KMS-11 (cell line): ENCODE measurements around the gene CMIP.

Experiments
- H2AFZ ChIP-seq: fragments of 200-600 bp; sonication (generic); 2 replicates; pipeline ENCODE4 v1.6.1; 2016; ENCODE audit warnings: antibody characterized with exemption, mixed run types, low read depth
- H3K27ac ChIP-seq: fragments of 200-600 bp; sonication (generic); 2 replicates; pipeline ENCODE4 v1.6.1; 2016; ENCODE audit warnings: mild to moderate bottlenecking, mixed run types
- H3K27me3 ChIP-seq: fragments of 200-600 bp; sonication (generic); 2 replicates; pipeline ENCODE4 v1.6.1; 2017; ENCODE audit warnings: mild to moderate bottlenecking, low read depth, mixed run types, moderate library complexity; ENCODE audit not compliant: insufficient read depth
- H3K36me3 ChIP-seq: fragments of 200-600 bp; sonication (generic); 2 replicates; pipeline ENCODE4 v1.6.1; 2017; ENCODE audit warnings: mild to moderate bottlenecking, mixed run types; ENCODE audit not compliant: insufficient read depth
- H3K4me1 ChIP-seq: fragments of 200-600 bp; sonication (generic); 2 replicates; pipeline ENCODE4 v1.6.1; 2016; ENCODE audit warnings: mild to moderate bottlenecking, low read depth, mixed run types; ENCODE audit not compliant: poor library complexity, severe bottlenecking
- H3K4me2 ChIP-seq: fragments of 200-600 bp; sonication (generic); 2 replicates; pipeline ENCODE4 v1.7.0; 2016; ENCODE audit warnings: mild to moderate bottlenecking, mixed run types
- H3K4me3 ChIP-seq: fragments of 200-600 bp; sonication (generic); IDR thresholded peaks from 2 replicates; pipeline ENCODE4 v1.6.1; 2017; ENCODE audit warnings: low read depth, low read length, mixed read lengths; ENCODE audit not compliant: insufficient read depth
- H3K79me2 ChIP-seq: fragments of 200-600 bp; sonication (generic); 2 replicates; pipeline ENCODE4 v1.6.1; 2016; ENCODE audit warnings: low read depth, mixed run types; ENCODE audit not compliant: insufficient read depth
- H3K9ac ChIP-seq: fragments of 200-600 bp; sonication (generic); 2 replicates; pipeline ENCODE4 v1.6.1; 2016; ENCODE audit warnings: mild to moderate bottlenecking, mixed run types
- H4K20me1 ChIP-seq: fragments of 200-600 bp; sonication (generic); 2 replicates; pipeline ENCODE4 v1.6.1; 2016; ENCODE audit warnings: mild to moderate bottlenecking, mixed run types; ENCODE audit not compliant: insufficient read depth
- CTCF ChIP-seq: fragments of 200-600 bp; sonication (generic); conservative IDR thresholded peaks from 2 replicates; pipeline ENCODE4 v1.6.1; 2017; ENCODE audit warnings: low read depth, mild to moderate bottlenecking, antibody characterized with exemption, low read length, moderate library complexity, mixed read lengths

The CMIP gene

DNA sequence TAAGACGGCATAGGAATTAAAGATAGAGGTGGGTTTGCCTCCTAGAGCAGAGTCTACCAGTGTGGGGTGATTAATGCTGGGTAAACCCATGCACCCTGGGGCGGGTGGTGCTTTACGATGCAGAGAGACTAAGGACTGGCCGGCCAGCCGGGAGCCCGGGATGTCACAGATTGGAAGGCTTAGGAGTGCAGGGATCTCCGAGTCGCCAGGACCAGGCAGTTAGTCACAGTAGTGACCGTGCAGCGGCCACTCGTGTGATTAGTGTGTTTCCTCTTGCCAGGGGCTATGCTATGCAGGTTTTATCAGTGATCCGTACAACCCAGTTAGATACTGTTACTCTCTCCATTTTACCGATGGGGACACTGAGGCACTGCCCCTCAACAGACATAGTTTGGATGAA lies 10.4 kb downstream of the CMIP start:
- H4K20me1 ChIP-seq: peaks cover 33% of the 10 kb centered on the region
- no peak for TF ChIP-seq CTCF
- H3K79me2 ChIP-seq: peaks cover 100% of the 10 kb centered on the region
- H3K4me1 ChIP-seq: peaks cover 24% of the 10 kb centered on the region
- H3K27ac ChIP-seq: no peak overlapping the region
- H3K4me3 ChIP-seq: no peak overlapping the region
- H3K4me2 ChIP-seq: no peak overlapping the region
- H3K36me3 ChIP-seq: no peaks in the 10 kb centered on the region
- H2AFZ ChIP-seq: no peak overlapping the region
- H3K9ac ChIP-seq: no peak overlapping the region
- no peaks in the 10 kb centered on the region for H3K27me3 ChIP-seq

DNA sequence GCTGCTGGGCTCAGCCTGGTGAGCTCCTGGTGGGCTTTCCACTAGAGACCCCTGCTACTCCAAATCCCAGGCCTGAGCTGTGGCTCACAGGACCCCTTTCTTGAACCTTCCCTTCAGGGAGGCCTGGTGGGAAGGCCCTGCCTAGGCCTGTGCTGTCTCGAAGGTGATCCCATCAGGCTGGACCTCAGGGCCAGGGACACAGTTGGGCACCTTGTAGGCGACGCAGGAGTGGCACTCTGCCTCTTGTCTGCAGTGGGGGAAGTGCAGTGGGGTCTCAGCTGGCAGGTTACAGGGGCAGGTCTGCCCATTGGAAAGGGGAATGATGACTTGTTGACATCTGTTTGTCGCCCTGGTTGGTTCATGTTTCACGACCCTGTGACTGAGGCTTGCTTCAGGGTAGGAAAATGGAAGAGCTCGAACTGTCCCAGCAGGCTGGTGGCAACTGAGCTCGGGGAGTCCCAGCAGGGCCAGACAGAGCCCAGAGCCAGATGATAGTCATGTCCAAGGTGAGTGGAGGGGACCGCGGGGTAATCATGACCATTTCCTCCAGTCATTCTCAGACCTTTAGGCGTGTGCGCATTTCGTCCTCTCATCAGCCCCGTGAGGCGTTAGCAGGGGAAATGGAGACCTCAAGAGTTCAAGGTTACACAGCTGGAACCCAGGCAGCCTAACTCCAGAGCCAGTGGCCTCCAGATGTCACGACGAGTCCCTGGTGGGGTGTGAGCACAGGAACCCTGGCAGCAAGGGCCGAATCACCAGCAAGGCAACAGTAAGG lies 11.3 kb downstream of the CMIP start:
- peaks cover 100% of the 10 kb centered on the region for H3K79me2 ChIP-seq
- peaks cover 25% of the 10 kb centered on the region for H4K20me1 ChIP-seq

DNA sequence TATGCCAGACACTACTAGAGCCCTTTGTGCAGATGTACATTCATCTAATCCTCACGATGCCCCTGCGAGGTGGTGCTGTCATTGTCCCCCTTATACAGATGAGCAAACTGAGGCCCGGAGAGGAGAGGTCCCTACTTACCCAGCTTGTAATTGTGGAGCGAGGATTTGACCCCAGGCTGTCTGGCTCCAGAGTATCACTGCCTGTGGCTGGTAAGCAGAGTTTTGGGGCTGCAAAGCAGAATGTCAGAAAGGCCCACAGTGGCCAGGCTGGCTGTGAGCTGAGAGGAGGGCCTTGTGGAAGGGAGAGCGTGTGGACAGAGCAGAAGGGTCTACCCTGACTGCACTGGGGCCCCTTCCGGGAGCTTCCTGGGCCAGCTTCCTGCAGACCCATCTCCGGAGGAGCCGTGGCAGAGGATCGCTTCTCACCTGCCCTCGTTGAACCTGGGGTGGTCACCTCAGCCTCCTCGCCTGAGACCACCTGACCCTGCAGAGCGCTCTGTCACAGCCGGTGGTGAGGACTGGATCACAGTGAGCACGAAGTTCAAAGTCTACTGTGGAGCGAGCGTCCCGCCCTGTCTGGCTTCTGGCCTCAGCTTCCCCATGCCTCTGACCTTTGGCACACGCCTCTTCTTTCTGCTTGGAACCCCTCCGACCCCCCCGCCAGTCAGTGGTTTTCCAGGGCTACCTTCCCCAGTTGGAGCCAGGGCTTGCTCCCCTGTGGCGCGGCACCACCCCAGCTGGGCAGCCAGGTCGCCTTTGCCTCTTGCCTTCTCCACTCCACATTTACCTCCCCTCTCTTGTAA lies 12.1 kb downstream of the CMIP start:
- no peak overlapping the region for H3K4me3 ChIP-seq
- H3K36me3 ChIP-seq: no peaks in the 10 kb centered on the region

More for the DNA sequence above, 11.3 kb downstream of the CMIP start:
- Histone ChIP-seq H3K4me3 (no peak overlapping the region), H3K27ac (no peak overlapping the region), H3K9ac (no peak overlapping the region), H3K4me1 (peaks cover 17% of the 10 kb centered on the region), H3K4me2 (no peak overlapping the region), H2AFZ (no peak overlapping the region), H3K27me3 (no peaks in the 10 kb centered on the region), H3K36me3 (no peaks in the 10 kb centered on the region)
- no peak for TF ChIP-seq CTCF

More for the DNA sequence above, 12.1 kb downstream of the CMIP start:
- Histone ChIP-seq H3K9ac (no peak overlapping the region), H3K4me2 (no peak overlapping the region), H3K27me3 (no peaks in the 10 kb centered on the region), H2AFZ (no peak overlapping the region), H4K20me1 (peaks cover 17% of the 10 kb centered on the region), H3K79me2 (peaks cover 100% of the 10 kb centered on the region), H3K27ac (no peak overlapping the region), H3K4me1 (peaks cover 9% of the 10 kb centered on the region)
- no peak for TF ChIP-seq CTCF
